Mammary epithelial cell (primary cell): ENCODE results near the gene ITGBL1.

ENCODE experiments used
- CTCF ChIP-seq, 2 donors: IDR thresholded peaks in 1 of 2; conservative IDR thresholded peaks in 1 of 2; 2 replicates each; pipeline ENCODE4 v1.5.1; 2011 to 2012; ENCODE audit warnings: inconsistent platforms in 2 of 2, low read length in 2 of 2, mild to moderate bottlenecking in 2 of 2, control low read depth in 1 of 2, low read depth in 1 of 2; ENCODE audit not compliant: insufficient read depth in 1 of 2; ENCODE audit errors: extremely low read depth in 1 of 2
- EZH2 ChIP-seq: IDR thresholded peaks from 2 replicates; pipeline ENCODE4 v1.6.1; 2012; ENCODE audit warnings: low read length, inconsistent platforms, borderline replicate concordance

- TF ChIP-seq CTCF (conservative IDR thresholded peaks at IDR 0.05 in 1 of 2, IDR thresholded peaks at IDR 0.05 in 1 of 2; ENCODE audit: extremely low read depth in 1 of 2, insufficient read depth in 1 of 2, low read depth in 1 of 2, low read length in 2 of 2), result no peak
- no peak for TF ChIP-seq EZH2
These were observed 261.7 kb downstream of the ITGBL1 start for GRCh38 chr13:101714195-101714594.
